MM.1S (cell line): ENCODE measurements around the gene FGD6.
"Not testable (repeated sequence)": the region's sequence is repeated elsewhere in the genome, so short reads cannot be mapped to it uniquely, and the experiment has no call there.

Experiments used
- DNase-seq: peaks from one replicate; pipeline ENCODE4 v3.0.0-alpha.2; 2015
- H2AFZ ChIP-seq: fragments of 300-600 bp; sonication (generic); 2 replicates; pipeline ENCODE4 v1.6.0; 2016; ENCODE audit warnings: antibody characterized with exemption, low read length
- H3F3A ChIP-seq: fragments of 300-600 bp; sonication (generic); 2 replicates; pipeline ENCODE4 v1.6.1; 2016; ENCODE audit warnings: mild to moderate bottlenecking, antibody characterized with exemption, low read length, moderate library complexity, mixed read lengths; ENCODE audit not compliant: insufficient read depth
- H3K27ac ChIP-seq: fragments of 300-600 bp; sonication (generic); 2 replicates; pipeline ENCODE4 v1.5.1; 2016; ENCODE audit warnings: mild to moderate bottlenecking, low read length
- H3K27me3 ChIP-seq: fragments of 300-600 bp; sonication (generic); replicated peaks from 2 replicates; pipeline ENCODE4 v1.6.0; 2016; ENCODE audit warnings: low read length; ENCODE audit not compliant: insufficient read depth
- H3K36me3 ChIP-seq: fragments of 300-600 bp; sonication (generic); replicated peaks from 2 replicates; pipeline ENCODE4 v1.6.1; 2016; ENCODE audit warnings: mild to moderate bottlenecking, low read length, mixed read lengths; ENCODE audit not compliant: insufficient read depth
- H3K4me1 ChIP-seq: fragments of 300-600 bp; sonication (generic); 2 replicates; pipeline ENCODE4 v1.6.1; 2016; ENCODE audit warnings: low read length, mixed read lengths
- H3K4me2 ChIP-seq: fragments of 300-600 bp; sonication (generic); 2 replicates; pipeline ENCODE4 v1.6.0; 2016; ENCODE audit warnings: low read depth, low read length
- H3K4me3 ChIP-seq: fragments of 300-600 bp; sonication (generic); 2 replicates; pipeline ENCODE4 v1.5.1; 2016; ENCODE audit warnings: low read length, mixed read lengths
- H3K79me2 ChIP-seq: fragments of 300-600 bp; sonication (generic); 2 replicates; pipeline ENCODE4 v1.6.1; 2016; ENCODE audit warnings: mixed run types, low read length, mixed read lengths
- H3K9ac ChIP-seq: fragments of 300-600 bp; sonication (generic); 2 replicates; pipeline ENCODE4 v1.6.1; 2016; ENCODE audit warnings: low read length, mixed read lengths
- H3K9me2 ChIP-seq: fragments of 300-600 bp; sonication (generic); replicated peaks from 2 replicates; pipeline ENCODE4 v1.6.1; 2016; ENCODE audit warnings: mild to moderate bottlenecking, low read length, mixed read lengths; ENCODE audit not compliant: insufficient read depth
- H3K9me3 ChIP-seq: fragments of 300-600 bp; sonication (generic); replicated peaks from 2 replicates; pipeline ENCODE4 v1.6.1; 2016; ENCODE audit warnings: mild to moderate bottlenecking, low read length, mixed read lengths; ENCODE audit not compliant: insufficient read depth
- H4K20me1 ChIP-seq: fragments of 300-600 bp; sonication (generic); 2 replicates; pipeline ENCODE4 v1.6.1; 2016; ENCODE audit warnings: mild to moderate bottlenecking, low read length, moderate library complexity, mixed read lengths; ENCODE audit not compliant: insufficient read depth
- EZH2 ChIP-seq: fragments of 300-600 bp; sonication (generic); optimal IDR thresholded peaks from 2 replicates; pipeline ENCODE3; 2017; ENCODE audit warnings: low read depth, mild to moderate bottlenecking, antibody characterized with exemption, low read length, mixed read lengths
- EZH2phosphoT487 ChIP-seq: fragments of 300-600 bp; sonication (generic); IDR thresholded peaks from 2 replicates; pipeline ENCODE4 v1.6.1; 2018; ENCODE audit warnings: antibody characterized with exemption, low read length
- TF ChIP-seq, protein P1 (sequence below): fragments of 300-600 bp; sonication (generic); IDR thresholded peaks from 2 replicates; pipeline ENCODE4 v1.5.1; 2016; ENCODE audit warnings: antibody characterized with exemption, low read length, mixed read lengths

FGD6 gene

DNA sequence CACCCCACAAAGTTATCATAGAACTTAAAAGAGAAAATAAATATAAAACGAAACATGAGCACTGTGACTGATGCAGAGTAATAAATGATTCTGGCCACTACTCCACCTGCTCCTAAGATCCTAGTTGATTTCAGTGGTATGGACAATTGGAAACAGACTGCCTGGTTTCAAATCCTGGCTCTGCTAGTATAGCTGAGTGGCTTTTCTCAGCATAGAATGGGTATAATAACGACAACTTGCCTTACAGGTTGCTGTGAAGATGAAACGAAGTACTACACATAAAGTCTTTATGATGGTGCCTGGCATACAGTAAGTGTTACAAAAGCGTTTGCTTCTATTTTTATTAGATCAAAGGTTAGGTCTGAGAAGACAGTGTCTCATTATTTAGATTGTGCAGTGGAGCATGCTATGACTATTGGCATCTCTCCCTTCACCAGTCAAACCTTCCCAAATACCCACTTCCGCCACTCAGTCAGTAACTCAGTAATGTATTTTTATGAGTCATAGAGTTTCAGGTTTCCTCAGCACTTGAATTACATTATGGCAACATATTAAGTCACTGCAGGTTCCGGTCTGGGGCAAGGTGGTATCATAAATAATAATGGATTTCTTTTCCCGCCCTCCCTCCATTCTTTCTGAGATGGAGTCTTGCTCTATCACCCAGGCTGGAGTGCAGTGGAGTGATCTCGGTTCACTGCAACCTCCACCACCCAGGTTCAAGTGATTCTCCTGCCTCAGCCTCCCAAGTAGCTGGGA is 114.2 kb downstream of the FGD6 start:
- H2AFZ ChIP-seq, result no peak overlapping the region
- DNase-seq, result no peak
- no peaks in the 10 kb centered on the region for H3K9me2 ChIP-seq
- TF ChIP-seq EZH2phosphoT487, result no peak
- no peak for TF ChIP-seq EZH2
- TF ChIP-seq, protein P1, sequence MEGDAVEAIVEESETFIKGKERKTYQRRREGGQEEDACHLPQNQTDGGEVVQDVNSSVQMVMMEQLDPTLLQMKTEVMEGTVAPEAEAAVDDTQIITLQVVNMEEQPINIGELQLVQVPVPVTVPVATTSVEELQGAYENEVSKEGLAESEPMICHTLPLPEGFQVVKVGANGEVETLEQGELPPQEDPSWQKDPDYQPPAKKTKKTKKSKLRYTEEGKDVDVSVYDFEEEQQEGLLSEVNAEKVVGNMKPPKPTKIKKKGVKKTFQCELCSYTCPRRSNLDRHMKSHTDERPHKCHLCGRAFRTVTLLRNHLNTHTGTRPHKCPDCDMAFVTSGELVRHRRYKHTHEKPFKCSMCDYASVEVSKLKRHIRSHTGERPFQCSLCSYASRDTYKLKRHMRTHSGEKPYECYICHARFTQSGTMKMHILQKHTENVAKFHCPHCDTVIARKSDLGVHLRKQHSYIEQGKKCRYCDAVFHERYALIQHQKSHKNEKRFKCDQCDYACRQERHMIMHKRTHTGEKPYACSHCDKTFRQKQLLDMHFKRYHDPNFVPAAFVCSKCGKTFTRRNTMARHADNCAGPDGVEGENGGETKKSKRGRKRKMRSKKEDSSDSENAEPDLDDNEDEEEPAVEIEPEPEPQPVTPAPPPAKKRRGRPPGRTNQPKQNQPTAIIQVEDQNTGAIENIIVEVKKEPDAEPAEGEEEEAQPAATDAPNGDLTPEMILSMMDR, result no peak
- H3K9me3 ChIP-seq, result no peaks in the 10 kb centered on the region
- H3K36me3 ChIP-seq, result no peaks in the 10 kb centered on the region
- no peaks in the 10 kb centered on the region for H3K79me2 ChIP-seq
- no peaks in the 10 kb centered on the region for H3K4me1 ChIP-seq
- no peak overlapping the region for H3K27ac ChIP-seq
- H4K20me1 ChIP-seq, result no peaks in the 10 kb centered on the region
- H3K9ac ChIP-seq, result no peak overlapping the region
- H3F3A ChIP-seq, result no peaks in the 10 kb centered on the region
- H3K4me2 ChIP-seq, result no peak overlapping the region
- no peaks in the 10 kb centered on the region for H3K27me3 ChIP-seq
- H3K4me3 ChIP-seq, result no peak overlapping the region

DNA sequence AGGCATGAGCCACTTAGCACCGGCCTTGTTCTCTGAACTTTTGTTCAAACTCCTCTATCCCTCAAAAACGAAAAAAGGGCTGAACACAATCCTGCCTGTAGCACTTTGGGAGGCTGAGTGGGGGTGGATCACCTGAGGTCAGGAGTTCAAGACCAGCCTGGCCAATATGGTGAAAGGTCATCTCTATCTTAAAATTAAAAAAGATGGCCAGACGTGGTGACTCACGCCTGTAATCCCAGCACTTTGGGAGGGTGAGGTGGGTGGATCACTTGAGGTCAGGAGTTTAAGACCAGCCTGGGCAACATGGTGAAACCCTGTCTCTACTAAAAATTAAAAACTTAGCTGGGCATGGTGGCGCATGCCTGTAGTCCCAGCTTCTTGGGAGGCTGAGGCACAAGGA is 115.3 kb downstream of the FGD6 start:
- not testable (repeated sequence) for H2AFZ ChIP-seq, H3K27ac ChIP-seq, H3K36me3 ChIP-seq, H3K4me1 ChIP-seq, H4K20me1 ChIP-seq, H3K4me2 ChIP-seq, H3K27me3 ChIP-seq, H3F3A ChIP-seq, H3K9me2 ChIP-seq, H3K4me3 ChIP-seq, H3K9me3 ChIP-seq, H3K79me2 ChIP-seq, H3K9ac ChIP-seq, DNase-seq

DNA sequence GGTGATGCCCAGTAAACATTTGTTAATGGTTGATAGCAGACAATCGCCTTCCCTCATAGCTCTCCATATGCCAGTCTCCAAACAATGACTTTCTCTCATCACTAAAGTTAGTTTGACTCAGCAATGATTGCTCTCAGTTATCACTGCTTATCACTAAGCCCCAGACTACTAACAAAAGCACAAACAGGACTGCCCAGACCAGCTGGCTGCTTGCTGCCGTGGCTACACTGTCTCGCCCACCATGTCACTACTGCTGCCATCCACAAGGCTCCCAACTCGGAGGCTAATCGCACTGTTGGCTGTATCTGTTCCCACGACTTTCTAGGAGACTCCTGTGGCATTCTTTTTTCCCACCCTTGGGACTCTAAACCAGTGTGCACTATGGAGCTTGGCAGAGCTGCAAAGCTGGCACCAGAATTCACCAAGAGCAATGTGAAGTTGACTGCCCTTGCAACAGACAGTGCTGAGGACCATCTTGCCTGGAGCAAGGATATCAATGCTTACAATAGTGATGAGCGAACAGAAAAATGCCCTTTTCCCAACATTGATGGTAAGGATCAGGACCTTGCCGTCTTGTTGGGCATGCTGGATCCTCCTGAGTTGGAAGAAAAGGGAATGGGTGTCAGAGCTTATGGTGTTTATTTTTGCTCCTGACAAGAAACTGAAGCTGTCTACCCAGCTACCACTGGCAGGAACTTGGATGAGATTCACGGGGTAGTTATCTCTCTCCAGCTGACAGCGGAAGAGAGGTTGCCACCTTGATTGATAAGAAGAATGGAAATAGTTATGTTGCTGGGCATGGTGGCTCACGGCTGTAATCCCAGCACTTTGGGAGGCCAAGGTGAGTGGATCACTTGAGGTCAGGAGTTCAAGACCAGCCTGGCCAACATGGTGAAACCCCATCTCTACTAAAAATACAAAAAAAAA is 116.7 kb downstream of the FGD6 start:
- no peaks in the 10 kb centered on the region for H3K27me3 ChIP-seq
- no peak for DNase-seq
- no peaks in the 10 kb centered on the region for H3F3A ChIP-seq
- no peaks in the 10 kb centered on the region for H3K36me3 ChIP-seq
- H4K20me1 ChIP-seq, result no peaks in the 10 kb centered on the region
- H3K4me3 ChIP-seq, result no peak overlapping the region
- H3K9ac ChIP-seq, result no peak overlapping the region
- no peaks in the 10 kb centered on the region for H3K9me3 ChIP-seq
- H3K4me1 ChIP-seq, result no peaks in the 10 kb centered on the region
- no peak overlapping the region for H3K27ac ChIP-seq
- TF ChIP-seq, protein P1, result no peak
- TF ChIP-seq EZH2phosphoT487, result no peak
- H3K9me2 ChIP-seq, result no peaks in the 10 kb centered on the region
- H3K4me2 ChIP-seq, result no peak overlapping the region
- H3K79me2 ChIP-seq, result no peaks in the 10 kb centered on the region
- H2AFZ ChIP-seq, result no peak overlapping the region
